Adipose tissue (tissue), 3 donors: ENCODE data around the gene PTPRU. TPM values are rescaled to one million over a fixed set of nuclear protein-coding genes. Genes with fewer than 3 reads are reported as not detected.
"Not testable (repeated sequence)": the region's sequence is repeated elsewhere in the genome, so short reads cannot be mapped to it uniquely, and the experiment has no call there.

Experiments
- H3K27ac ChIP-seq: one replicate; pipeline ENCODE4 v1.5.1; 2013; ENCODE audit warnings: low read depth, low read length
- WGBS, 3 donors: extraction: QIAGEN DNeasy Blood & Tissue Kit; methylation state at CpG; one replicate each; pipeline ENCODE4 v1.1.7; 2013; 5-methylcytosine and 5-hydroxymethylcytosine counted together
- polyA plus RNA-seq, 3 donors: library from polyadenylated mRNA; stranded (reverse); fragments of 200-250 nt; gene quantifications; one replicate each; pipeline ENCODE4 v1.2.3, GENCODE V29; 2013
- donor health status: healthy with polysubstance abuse.
- donor health status: Bipolar disorder and iron deficiency.
- donor health status: healthy.

PTPRU gene
- polyA plus RNA-seq, 3 donors: 8.1 to 15.9 (median 9.0) TPM

GRCh38 chr1:29213055-29213454 is 23.3 kb upstream of the PTPRU start:
- 88 to 94% (median 89%) methylated on average over 5 of the region's 5 CpGs for WGBS, 3 donors
- H3K27ac ChIP-seq: no peak overlapping the region

GRCh38 chr1:29217633-29218032 is 18.7 kb upstream of the PTPRU start:
- no peak overlapping the region for H3K27ac ChIP-seq
- 86 to 94% (median 93%) methylated on average over 2 of the region's 2 CpGs for WGBS, 3 donors

- 37 to 96% (median 41%) methylated on average over 2 of the region's 2 CpGs for WGBS, 3 donors
These were observed 18.1 kb upstream of the PTPRU start for GRCh38 chr1:29218223-29218622.

DNA sequence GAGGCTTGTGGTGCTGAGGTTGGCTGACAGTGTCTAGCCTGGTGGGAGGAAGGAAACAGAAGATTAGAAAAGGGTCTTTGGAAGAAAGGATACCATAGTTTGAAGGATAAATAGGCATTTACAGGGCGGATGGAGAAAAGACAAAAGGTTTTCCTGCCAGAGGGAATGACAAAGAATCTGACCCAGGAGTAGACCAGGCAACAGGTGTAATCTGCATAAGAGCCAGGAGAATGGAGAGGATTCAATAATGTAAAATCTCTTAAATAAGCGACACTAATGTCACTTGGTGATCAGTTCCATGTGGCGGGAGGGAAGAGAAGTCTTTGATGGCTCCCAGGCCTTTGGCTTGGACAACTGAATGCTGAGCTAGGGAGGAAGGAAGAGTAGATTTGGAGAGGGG is 15.0 kb upstream of the PTPRU start:
- no peak overlapping the region for H3K27ac ChIP-seq
- 92 to 97% (median 95%) methylated on average over 3 of the region's 3 CpGs for WGBS, 3 donors

More at GRCh38 chr1:29218223-29218622, 18.1 kb upstream of the PTPRU start:
- no peak overlapping the region for H3K27ac ChIP-seq

DNA sequence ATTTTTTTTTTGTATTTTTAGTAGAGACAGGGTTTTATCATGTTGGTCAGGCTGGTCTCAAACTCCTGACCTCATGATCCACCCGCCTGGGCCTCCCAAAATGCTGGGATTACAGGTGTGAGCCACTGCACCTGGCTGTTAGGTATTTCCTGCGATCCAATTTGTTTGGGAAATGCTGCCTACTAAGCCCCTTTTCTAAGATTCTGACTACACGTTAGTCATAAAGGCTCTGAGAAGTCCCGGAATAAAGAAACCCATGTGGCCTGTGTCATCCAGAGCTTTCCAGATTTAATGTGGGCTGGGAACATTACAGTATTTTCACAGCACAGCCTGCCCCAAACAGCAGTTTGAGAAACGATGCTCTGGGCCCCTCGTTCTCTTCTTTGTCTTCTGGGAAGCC is 14.1 kb upstream of the PTPRU start:
- WGBS, 3 donors: 85 to 91% (median 90%) methylated on average over 6 of the region's 6 CpGs

DNA sequence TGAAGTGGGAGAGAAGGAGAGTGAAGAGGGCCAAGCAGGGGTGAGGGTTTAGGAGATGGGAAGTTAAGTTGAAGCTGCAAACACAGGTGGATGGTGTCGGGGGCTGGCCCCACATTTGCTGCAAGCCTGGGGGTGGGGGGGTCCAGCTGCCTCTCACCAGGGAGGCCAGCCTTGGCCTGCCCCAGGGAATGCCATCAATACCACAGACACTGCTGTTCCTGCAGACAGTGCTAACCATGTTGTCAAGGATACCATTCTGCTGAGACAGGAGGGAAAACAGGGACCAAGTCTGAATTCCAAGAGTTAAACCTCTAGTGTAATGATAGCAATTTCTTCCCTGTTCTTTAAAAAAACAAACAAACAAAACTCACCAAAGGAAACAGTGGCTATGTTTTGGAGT is 13.6 kb upstream of the PTPRU start:
- 89 to 95% (median 92%) methylated on average over 1 of the region's 1 CpG for WGBS, 3 donors

More for the DNA sequence above, 14.1 kb upstream of the PTPRU start:
- not testable (repeated sequence) for H3K27ac ChIP-seq

DNA sequence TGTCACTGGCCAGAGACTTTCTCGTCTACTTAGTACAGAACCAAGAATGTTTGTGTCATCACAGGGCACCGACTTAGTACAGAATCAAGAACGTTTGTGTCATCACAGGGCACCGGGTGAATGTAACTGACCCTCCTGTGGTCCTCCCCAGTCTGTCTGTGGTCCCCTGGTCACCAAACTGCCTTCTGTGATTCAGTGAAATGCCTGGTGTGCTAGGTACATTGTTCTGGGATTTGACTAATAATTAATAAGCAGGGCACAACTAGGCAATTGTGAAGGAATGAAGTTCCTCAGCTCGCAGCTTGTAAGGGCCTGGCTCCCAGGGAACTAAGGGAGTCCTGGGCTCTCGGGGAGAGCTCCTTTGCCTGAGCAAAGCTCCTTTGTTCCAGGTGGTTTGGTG is 12.8 kb upstream of the PTPRU start:
- 78 to 90% (median 85%) methylated on average over 6 of the region's 6 CpGs for WGBS, 3 donors
- H3K27ac ChIP-seq: no peak overlapping the region

More for the DNA sequence above, 13.6 kb upstream of the PTPRU start:
- no peak overlapping the region for H3K27ac ChIP-seq

DNA sequence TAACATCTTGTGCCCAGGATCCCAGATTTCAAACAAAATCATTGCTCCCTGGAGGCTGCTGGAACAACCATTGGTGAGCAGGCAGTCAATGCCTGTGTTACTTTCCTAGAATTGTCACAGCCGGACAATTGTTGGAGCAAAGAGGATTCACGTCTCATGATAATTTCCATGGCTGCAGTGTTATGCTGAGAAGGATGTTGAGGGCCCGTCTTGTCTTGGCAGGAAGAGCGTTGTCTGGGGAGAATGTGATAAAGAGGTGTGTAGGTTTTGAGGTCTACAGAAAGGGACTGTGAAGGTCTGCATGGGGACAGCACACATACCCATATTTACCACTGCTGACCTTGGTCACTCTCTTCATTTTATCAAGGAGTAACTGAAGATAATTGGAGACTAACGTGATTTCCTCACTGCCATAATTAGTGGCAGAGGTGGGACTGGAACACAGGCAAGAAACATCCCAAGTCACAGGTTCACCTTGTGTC is 11.9 kb upstream of the PTPRU start:
- WGBS, 3 donors: 84 to 92% (median 88%) methylated on average over 5 of the region's 5 CpGs
- H3K27ac ChIP-seq: no peak overlapping the region

GRCh38 chr1:29225361-29225760 is 11.0 kb upstream of the PTPRU start:
- H3K27ac ChIP-seq: no peak overlapping the region
- 90 to 92% (median 91%) methylated on average over 4 of the region's 4 CpGs for WGBS, 3 donors

GRCh38 chr1:29227511-29227910 is 8.8 kb upstream of the PTPRU start:
- WGBS, 3 donors: 83 to 86% (median 85%) methylated on average over 5 of the region's 5 CpGs
- H3K27ac ChIP-seq: no peak overlapping the region

DNA sequence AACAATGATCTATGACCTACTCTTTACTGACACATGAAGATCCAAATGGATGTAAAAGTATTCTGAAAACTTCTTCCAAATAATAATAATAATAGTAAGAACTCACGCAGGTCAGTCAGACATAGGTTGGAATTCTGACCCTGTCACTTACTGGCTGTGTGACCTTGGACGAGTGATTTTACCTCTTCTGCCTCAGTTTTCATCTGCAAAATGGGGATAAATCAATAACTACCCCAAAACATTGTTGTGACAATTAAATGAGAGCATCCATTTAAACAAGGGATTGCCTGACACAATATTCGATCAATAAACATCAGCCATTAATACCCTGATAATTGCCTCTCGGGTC is 6.1 kb upstream of the PTPRU start:
- no peak overlapping the region for H3K27ac ChIP-seq
- WGBS, 3 donors: 5 to 18% (median 10%) methylated on average over 4 of the region's 4 CpGs

DNA sequence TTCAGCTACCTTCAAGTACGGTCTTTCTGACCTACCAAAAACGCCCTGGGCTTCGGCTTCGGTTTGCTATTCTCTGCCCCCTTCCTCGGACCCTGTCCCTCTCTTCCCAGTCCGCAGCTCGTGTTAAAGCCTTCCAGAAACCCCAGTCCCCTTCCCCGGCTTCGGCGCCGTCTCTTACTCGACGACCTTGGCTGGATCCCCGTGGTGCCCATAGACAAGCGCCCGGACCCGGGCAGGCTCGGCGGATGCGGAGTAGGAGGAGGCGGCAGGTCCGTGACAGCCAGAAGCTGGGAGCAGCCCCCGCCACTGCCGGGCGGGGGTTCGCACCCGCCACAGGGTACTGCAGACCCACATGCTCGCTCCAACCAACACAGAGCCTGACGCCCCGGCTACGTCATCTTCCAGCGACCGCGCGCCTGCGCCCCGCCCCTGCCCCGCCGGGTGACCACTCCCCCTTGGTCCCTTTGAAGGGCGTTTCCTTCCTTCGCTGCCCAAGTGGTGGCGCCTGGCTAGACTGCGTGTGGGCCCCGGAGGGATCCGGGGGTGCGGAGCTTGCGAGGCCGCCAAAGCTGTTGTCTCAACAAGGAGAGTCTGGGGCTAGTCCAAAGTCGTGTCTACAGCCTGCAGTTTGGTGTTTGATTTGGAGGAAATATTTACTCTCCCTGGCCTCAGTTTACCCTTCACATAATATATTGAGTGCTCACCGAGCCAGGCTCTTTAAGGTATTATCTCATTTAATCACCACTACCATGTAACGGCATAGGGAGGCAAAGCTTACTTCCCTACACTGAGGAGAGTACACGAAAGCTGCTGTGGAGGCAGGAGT is 5.6 kb upstream of the PTPRU start, which contains the start of gene MECR:
Gene MECR, minus strand, starts transcription at position 382 of the 826 bp plus-strand sequence. Its CDS starts 28 bp downstream, at position 354.
- WGBS, 3 donors: 2 to 3% (median 3%) methylated on average over 47 to 52 of the region's 52 CpGs
- H3K27ac ChIP-seq: no peak within 1 kb of the TSS

- WGBS, 3 donors: 46 to 72% (median 50%) methylated on average over 3 of the region's 3 CpGs
- no peak overlapping the region for H3K27ac ChIP-seq
These were observed 3.9 kb upstream of the PTPRU start for GRCh38 chr1:29232387-29232786.

GRCh38 chr1:29233693-29234092 is 2.6 kb upstream of the PTPRU start:
- H3K27ac ChIP-seq: no peak overlapping the region
- 81 to 93% (median 91%) methylated on average over 4 of the region's 4 CpGs for WGBS, 3 donors

DNA sequence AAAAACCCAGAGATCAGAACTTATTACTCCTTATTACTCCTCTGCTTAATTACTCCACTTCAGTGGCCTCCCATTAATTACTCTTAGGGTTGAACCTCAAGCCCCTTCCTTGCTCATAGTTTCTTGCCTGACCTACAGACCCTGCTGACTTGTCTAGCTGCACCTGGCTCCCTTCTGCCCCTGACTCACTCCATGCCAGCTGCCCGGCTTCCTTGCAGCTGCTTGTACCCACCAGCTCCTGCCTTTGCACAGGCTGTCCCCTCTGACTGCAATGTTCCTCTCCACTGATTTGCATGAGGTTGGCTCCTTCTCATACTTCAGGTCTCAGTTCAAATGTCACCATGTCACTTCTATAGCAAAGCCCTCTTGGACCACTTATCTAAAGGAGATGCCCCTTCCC is 1.9 kb upstream of the PTPRU start:
- WGBS, 3 donors: 68 to 92% (median 81%) methylated on average over 1 of the region's 1 CpG
- no peak overlapping the region for H3K27ac ChIP-seq

DNA sequence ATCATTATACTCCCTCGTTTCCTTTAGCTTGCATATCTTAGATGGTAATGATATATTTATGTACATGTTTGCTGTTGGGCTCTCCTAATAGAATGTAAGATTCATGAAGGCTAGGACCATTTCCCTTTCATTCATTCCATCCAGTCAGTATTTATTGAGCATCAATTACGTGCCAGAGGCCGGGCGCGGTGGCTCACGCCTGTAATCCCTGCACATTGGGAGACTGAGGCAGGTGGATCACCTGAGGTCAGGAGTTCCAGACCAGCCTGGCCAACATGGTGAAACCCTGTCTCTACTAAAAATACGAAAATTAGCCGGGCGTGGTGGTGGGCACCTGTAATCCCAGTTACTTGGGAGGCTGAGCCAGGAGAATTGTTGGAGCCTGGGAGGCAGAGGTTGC is 1.4 kb upstream of the PTPRU start:
- 78 to 91% (median 89%) methylated on average over 9 of the region's 9 CpGs for WGBS, 3 donors
- not testable (repeated sequence) for H3K27ac ChIP-seq

DNA sequence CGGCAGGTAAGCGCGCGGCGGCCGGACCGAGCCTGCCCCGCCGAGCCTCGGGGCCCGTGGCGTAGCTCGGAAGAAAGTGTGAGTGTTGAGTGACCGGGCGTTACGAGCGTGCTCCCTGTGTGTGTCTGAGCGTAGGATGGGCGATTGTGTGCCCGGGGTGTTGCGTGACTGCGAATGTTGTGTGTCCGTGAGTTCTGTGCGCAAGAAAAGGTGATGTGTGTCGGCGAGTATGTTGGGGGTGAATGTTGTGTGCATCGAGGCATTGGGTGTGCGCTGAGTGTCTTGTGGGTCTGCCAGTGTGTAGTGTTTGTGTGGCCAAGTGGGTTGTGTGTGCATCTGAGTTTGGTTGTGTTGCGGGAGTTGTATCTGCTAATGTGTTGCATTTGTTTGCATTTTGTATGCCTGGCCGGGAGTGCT is 398 bp downstream of the PTPRU start:
- 1 to 2% (median 2%) methylated on average over 30 of the region's 30 CpGs for WGBS, 3 donors
- H3K27ac ChIP-seq: no peak overlapping the region

GRCh38 chr1:29237129-29237821 is 953 bp downstream of the PTPRU start:
- WGBS, 3 donors: 0 to 1% (median 0%) methylated on average over 40 to 79 of the region's 79 CpGs
- H3K27ac ChIP-seq: no peak overlapping the region

DNA sequence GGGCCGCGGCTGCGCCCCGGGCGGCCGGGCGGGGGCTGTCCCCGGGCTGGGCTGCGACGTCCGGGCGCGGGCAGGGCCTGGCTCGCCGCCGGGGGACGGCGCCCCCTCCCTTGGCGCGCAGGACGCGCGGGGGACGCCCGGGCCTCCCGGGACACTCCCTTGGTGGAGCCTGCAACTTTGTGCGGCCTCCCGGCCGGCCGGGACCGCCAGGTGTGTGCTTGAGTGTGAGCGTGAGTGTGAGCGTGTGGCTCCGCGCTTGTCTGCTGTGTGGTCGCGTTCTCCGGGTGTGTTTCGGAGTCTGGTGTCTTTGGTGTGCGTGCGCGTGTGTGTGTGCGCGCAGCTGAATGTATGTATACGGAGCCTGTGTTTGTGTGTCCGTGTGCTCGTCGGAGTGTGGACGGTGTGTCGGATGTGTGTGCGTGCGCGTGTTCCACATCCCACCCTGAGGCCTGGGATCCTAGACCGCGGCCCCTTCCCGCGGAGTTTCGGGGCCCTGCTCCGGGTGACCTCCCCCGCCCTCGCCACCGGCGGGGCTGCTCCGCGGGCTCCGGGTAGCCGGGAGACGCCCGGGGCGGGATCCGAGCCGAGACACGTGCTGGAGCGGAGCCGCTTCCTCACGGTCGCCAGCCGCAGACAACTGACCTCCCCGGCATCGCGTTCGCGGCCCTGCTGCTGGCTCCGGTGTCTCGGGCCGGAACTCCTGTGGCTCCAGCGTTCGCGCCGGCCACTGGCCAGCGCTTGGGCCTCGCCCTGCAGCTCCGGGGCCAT is 1.7 kb downstream of the PTPRU start:
- WGBS, 3 donors: 1 to 6% (median 2%) methylated on average over 58 to 92 of the region's 93 CpGs
- H3K27ac ChIP-seq: no peak overlapping the region
